Loucy (cell line): ENCODE results near the gene ADISSP.

ENCODE experiments used
- H2AFZ ChIP-seq: fragments of 200-600 bp; sonication (generic); 2 replicates; pipeline ENCODE4 v1.6.0; 2016; ENCODE audit warnings: antibody characterized with exemption, mild to moderate bottlenecking, low read length, moderate library complexity
- H3F3A ChIP-seq: fragments of 200-600 bp; 2 replicates; pipeline ENCODE4 v1.6.0; 2016; ENCODE audit warnings: antibody characterized with exemption, low read depth, mild to moderate bottlenecking
- H3K27me3 ChIP-seq: fragments of 200-600 bp; sonication (generic); 2 replicates; pipeline ENCODE4 v1.6.1; 2014; ENCODE audit warnings: low read length, mild to moderate bottlenecking; ENCODE audit not compliant: insufficient read depth, poor library complexity, severe bottlenecking
- H3K36me3 ChIP-seq: fragments of 200-600 bp; sonication (generic); 2 replicates; pipeline ENCODE4 v1.6.1; 2016; ENCODE audit warnings: low read length; ENCODE audit not compliant: insufficient read depth
- H3K4me1 ChIP-seq: fragments of 200-600 bp; sonication (generic); 2 replicates; pipeline ENCODE4 v1.5.1; 2014; ENCODE audit warnings: low read length, mild to moderate bottlenecking; ENCODE audit not compliant: insufficient read depth, poor library complexity, severe bottlenecking
- H3K4me2 ChIP-seq: fragments of 200-600 bp; sonication (generic); 2 replicates; pipeline ENCODE4 v1.6.0; 2014; ENCODE audit warnings: antibody characterized with exemption, low read length, low read depth, mild to moderate bottlenecking; ENCODE audit not compliant: poor library complexity, severe bottlenecking
- H3K4me3 ChIP-seq: fragments of 200-600 bp; sonication (generic); 2 replicates; pipeline ENCODE4 v1.5.1; 2014; ENCODE audit warnings: low read length, mild to moderate bottlenecking, mixed read lengths; ENCODE audit not compliant: poor library complexity, severe bottlenecking
- H3K79me2 ChIP-seq: fragments of 200-600 bp; sonication (generic); 2 replicates; pipeline ENCODE4 v1.6.1; 2014; ENCODE audit warnings: low read length; ENCODE audit not compliant: insufficient read depth
- H3K9ac ChIP-seq: fragments of 200-600 bp; sonication (generic); 2 replicates; pipeline ENCODE4 v1.6.0; 2014; ENCODE audit warnings: mild to moderate bottlenecking, low read depth, low read length, moderate library complexity; ENCODE audit not compliant: poor library complexity, severe bottlenecking
- H3K9me2 ChIP-seq: fragments of 200-600 bp; sonication (generic); replicated peaks from 2 replicates; pipeline ENCODE4 v1.6.1; 2016; ENCODE audit warnings: low read depth, low read length, mixed read lengths
- H3K9me3 ChIP-seq: fragments of 200-600 bp; sonication (generic); 2 replicates; pipeline ENCODE4 v1.6.1; 2014; ENCODE audit warnings: mild to moderate bottlenecking, antibody characterized with exemption, low read length, low read depth; ENCODE audit not compliant: insufficient read depth
- H4K20me1 ChIP-seq: fragments of 200-600 bp; sonication (generic); 2 replicates; pipeline ENCODE4 v1.6.0; 2014; ENCODE audit warnings: antibody characterized with exemption, low read length, mild to moderate bottlenecking; ENCODE audit not compliant: insufficient read depth, poor library complexity, severe bottlenecking
- EZH2phosphoT487 ChIP-seq: fragments of 200-600 bp; IDR thresholded peaks from 2 replicates; pipeline ENCODE4 v1.6.1; 2018; ENCODE audit warnings: antibody characterized with exemption, mild to moderate bottlenecking, moderate library complexity, borderline replicate concordance
- TF ChIP-seq, protein P1 (sequence below): fragments of 200-600 bp; sonication (generic); conservative IDR thresholded peaks from 2 replicates; pipeline ENCODE4 v1.5.1; 2014; ENCODE audit warnings: mild to moderate bottlenecking, antibody characterized with exemption, low read length

Gene ADISSP

GRCh38 chr20:3716195-3716834, 51.2 kb downstream of the ADISSP start:
- H2AFZ ChIP-seq, result peak overlapping the region; percentile 16; the same call in 1 of the 2 replicates
- H3K4me2 ChIP-seq, result no peak overlapping the region
- no peak overlapping the region for H3K9ac ChIP-seq
- no peaks in the 10 kb centered on the region for H3K36me3 ChIP-seq
- H3K4me3 ChIP-seq, result no peak overlapping the region
- H3F3A ChIP-seq, result no peaks in the 10 kb centered on the region
- no peaks in the 10 kb centered on the region for H4K20me1 ChIP-seq
- no peaks in the 10 kb centered on the region for H3K27me3 ChIP-seq
- H3K9me2 ChIP-seq, result no peaks in the 10 kb centered on the region
- no peaks in the 10 kb centered on the region for H3K79me2 ChIP-seq
- no peaks in the 10 kb centered on the region for H3K4me1 ChIP-seq
- no peaks in the 10 kb centered on the region for H3K9me3 ChIP-seq
- TF ChIP-seq, protein P1, sequence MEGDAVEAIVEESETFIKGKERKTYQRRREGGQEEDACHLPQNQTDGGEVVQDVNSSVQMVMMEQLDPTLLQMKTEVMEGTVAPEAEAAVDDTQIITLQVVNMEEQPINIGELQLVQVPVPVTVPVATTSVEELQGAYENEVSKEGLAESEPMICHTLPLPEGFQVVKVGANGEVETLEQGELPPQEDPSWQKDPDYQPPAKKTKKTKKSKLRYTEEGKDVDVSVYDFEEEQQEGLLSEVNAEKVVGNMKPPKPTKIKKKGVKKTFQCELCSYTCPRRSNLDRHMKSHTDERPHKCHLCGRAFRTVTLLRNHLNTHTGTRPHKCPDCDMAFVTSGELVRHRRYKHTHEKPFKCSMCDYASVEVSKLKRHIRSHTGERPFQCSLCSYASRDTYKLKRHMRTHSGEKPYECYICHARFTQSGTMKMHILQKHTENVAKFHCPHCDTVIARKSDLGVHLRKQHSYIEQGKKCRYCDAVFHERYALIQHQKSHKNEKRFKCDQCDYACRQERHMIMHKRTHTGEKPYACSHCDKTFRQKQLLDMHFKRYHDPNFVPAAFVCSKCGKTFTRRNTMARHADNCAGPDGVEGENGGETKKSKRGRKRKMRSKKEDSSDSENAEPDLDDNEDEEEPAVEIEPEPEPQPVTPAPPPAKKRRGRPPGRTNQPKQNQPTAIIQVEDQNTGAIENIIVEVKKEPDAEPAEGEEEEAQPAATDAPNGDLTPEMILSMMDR, result peak; percentile 93
- no peak for TF ChIP-seq EZH2phosphoT487

- Histone ChIP-seq H3K79me2 (no peaks in the 10 kb centered on the region), H3K4me3 (no peak overlapping the region), H3K9ac (no peak overlapping the region), H3K4me1 (peaks cover 3% of the 10 kb centered on the region), H3K27me3 (no peaks in the 10 kb centered on the region), H4K20me1 (no peaks in the 10 kb centered on the region), H3K4me2 (no peak overlapping the region), H3F3A (no peaks in the 10 kb centered on the region), H3K36me3 (no peaks in the 10 kb centered on the region), H3K9me3 (no peaks in the 10 kb centered on the region), H2AFZ (no peak overlapping the region), H3K9me2 (no peaks in the 10 kb centered on the region)
- TF ChIP-seq, protein P1, result no peak
- TF ChIP-seq EZH2phosphoT487, result no peak
These were observed 53.5 kb downstream of the ADISSP start for GRCh38 chr20:3714092-3714491.

DNA sequence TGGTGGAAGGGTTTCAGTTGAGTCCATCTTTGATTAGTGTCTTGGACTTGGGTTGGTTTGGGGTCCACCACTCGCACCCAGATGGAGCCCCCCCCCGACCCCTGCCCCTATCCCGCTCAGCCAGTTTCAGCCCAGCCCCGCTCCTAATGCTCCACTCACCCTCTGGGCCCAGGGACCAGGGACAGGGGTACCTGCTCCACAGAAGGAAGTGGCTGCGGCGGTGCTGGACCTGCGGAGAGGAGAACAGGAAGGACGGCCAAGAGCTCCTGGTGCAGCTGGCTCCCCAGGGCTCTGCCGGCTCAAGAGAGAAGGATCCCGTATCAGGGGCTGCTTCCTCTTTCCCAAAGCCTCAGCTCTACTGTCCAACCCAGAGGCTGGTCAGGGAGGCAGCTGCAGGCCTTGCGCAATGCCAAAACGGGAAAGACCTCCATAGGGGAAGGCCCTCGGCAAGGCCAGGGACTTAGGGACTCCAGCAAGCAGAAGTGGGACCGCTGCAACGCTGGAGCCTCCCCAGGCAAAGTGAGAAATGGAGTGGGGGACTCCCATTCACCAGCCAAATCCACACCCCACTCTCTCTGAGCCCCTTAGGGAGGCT, 55.2 kb downstream of the ADISSP start, which contains the start of gene SIGLEC1:
Gene SIGLEC1 (minus strand): TSS at position 322 of the 595 bp plus-strand sequence. CDS start 5,472 bp downstream, outside the sequence.
- Histone ChIP-seq H3K79me2 (no peaks in the 10 kb centered on the region), H2AFZ (no peak within 1 kb of the TSS), H4K20me1 (no peaks in the 10 kb centered on the region), H3K9me3 (no peaks in the 10 kb centered on the region), H3K4me3 (no peak within 1 kb of the TSS), H3K9ac (no peak within 1 kb of the TSS), H3F3A (no peaks in the 10 kb centered on the region), H3K9me2 (no peaks in the 10 kb centered on the region), H3K36me3 (no peaks in the 10 kb centered on the region), H3K4me1 (peaks cover 3% of the 10 kb centered on the region), H3K27me3 (no peaks in the 10 kb centered on the region), H3K4me2 (no peak within 1 kb of the TSS)
- no peak for TF ChIP-seq EZH2phosphoT487
